Frontal cortex (tissue), 4 donors: ENCODE results near the gene DCLK1. TPM values are rescaled to one million over a fixed set of nuclear protein-coding genes. Genes with fewer than 3 reads are reported as not detected.

Experiments used
- DNase-seq, 2 donors: peaks; one replicate each; pipeline ENCODE4 v3.0.0; 2012; ENCODE audit warnings: low spot score in 2 of 2
- FAIRE-seq: peaks from 2 replicates; lab custom pipeline; 2012; peaks lifted over from hg19 to GRCh38; lab: Jason Lieb, UNC
- total RNA-seq: library from RNA; depleted of rRNA; stranded (reverse); fragments of >200 nt; gene quantifications from one replicate; pipeline ENCODE4 v1.2.3, GENCODE V29; 2014
- donor health status: control.
- donor health status: control.
- donor health status: control.

DCLK1 gene
- total RNA-seq = 263 TPM

DNA sequence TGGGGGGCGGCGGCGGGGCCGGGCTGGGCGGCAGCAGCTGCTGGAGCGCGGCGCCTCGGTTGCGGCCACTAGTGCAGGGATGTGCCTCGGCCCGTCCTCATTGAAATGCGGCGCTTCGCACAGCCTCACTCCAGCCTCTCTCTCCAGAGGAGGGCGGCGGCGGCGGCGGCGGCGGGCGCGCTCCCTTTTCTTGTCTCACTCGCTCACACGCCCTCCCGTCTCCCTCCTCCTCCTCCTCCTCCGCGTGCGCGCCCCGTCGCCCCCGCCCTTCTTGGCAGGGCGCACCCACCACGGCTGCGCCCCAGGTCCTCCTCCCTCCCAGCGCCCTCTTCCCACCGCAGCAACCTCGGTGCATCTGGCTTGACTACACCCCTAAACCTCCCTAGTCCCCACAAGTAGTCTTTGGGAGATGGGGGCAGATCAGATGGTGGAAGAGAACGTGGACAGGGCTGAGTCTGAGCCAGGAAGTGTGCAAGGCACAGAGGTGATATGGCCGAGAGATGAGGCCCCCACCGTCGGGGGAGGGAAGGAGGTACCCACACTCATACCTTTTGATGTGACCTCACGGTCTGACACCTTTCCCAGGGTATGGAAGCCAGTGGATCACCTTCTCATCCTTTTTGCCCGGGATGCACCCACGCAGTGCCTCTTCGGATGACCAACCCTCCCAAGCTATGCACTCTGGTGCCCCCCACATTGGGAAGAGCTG lies at the start of gene DCLK1:
TSS of gene DCLK1 (minus strand) at position 161 of the 709 bp plus-strand sequence.
- FAIRE-seq (no peak), DNase-seq (peak; percentile 30 to 31)

DNA sequence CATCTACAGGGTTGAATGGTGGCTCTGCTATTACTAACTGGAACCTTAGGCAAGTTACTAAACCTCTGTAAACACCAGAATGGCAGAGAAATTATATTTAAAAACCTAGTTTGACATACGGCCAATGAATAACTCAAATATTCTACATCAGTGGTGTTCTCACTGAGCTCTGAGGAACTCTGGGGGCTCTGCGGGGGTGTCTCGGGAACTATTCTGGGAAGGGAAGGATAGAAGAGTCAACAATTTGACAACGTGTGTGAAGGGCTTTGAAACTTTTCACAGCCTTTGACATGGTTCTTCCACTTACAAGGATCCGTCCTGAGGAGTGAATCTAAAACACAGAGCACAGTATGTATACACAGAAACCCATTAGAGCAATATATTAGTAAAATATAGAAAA lies 44.4 kb upstream of the DCLK1 start:
- DNase-seq (no peak), FAIRE-seq (no peak)

DNA sequence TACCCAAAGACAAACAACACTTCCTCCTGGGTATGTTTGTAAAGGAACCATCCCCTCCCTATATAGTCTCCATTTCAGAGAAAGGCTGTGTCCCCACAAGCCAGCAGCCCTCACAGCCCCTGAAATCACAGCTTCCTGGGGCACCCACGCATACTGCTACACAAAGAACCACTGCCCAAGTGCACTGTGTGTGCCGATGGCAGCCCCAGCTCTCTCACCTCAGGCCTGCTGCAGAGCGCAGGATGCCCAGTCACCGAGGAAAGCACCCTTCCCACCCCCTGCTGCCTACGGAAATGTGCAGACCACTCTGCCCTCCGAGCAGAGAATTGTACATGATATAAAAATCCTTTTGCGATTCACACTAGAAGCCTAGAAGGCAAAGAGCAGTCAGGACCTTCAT lies 43.7 kb upstream of the DCLK1 start:
- DNase-seq (no peak), FAIRE-seq (no peak)

DNA sequence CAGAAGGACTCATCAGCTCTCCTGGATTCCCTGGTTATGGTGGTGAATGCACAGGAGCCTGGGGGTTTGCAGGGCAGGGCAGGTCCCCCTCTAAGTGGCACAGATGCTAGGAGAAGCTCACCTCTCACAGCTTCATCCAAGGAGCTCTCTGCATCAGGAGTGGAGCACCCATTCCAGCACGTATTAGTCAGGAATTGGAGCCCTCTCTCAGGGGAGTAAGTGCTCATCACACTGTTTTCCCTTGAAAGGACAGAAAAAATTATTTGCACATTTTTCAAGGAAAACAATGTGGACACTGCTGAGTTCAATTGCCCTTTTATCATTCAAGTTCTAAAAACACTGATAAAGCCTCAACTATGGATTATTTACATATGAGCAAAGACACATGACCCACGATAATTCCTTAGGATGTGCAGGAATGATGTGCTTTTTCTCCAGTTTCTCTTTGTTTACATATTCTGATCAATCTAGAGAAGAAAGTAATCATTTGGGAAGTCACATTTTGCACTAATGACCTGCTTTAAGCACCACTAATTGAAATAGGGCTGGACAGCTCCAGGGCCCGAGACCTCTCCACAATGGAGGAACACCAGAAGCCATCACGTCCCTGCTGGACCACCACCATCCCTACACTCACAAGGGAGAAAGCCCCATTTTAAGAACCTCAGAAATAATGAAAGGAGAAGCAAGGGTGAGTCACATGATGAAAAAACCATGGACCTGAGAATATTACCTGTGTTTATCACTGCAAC lies 42.6 kb upstream of the DCLK1 start:
- FAIRE-seq = no peak
- no peak for DNase-seq

DNA sequence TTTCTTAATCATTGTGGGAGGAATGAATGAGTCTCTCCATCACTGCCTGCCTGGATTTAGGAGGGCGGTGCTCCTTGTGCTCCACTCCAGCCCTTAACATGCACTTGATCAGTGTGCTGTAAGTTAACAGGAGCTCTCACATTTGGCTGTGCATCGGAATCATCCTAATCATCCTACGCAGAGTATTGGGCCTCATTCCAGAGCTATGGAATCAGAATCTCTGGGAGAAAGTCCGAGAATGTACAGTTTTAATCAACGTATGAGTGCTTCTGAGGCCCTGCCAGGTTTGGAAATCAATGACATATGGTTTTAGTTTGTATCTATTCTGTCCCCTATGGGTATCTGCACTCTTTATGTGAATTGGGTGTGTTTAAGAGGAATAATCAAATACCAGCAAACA lies 34.9 kb upstream of the DCLK1 start:
- no peak for DNase-seq
- FAIRE-seq = no peak

DNA sequence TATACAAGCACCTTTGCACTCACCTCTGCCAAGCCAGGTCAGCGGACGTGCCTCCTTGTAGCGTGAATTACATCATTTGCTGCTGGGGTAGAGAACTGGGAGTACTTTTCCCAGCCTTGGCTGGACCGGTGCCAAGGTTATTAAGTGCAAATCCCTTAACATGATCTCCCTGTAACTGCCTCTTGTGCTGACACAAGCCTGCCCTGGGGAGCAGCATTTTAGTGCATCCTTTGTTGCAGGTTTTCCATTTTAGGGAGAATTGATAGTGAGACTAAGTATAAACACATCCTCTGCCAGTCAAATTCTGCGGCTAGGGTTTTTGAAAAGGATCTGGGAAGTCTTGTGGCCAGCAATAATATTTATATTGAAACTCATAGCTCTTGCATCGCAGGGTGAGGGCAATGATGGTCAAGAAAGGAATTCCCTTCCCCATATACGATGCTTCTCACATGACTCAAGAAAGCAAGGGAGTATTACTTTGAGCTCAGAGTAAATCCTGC lies 32.7 kb upstream of the DCLK1 start:
- DNase-seq (no peak), FAIRE-seq (no peak)

DNA sequence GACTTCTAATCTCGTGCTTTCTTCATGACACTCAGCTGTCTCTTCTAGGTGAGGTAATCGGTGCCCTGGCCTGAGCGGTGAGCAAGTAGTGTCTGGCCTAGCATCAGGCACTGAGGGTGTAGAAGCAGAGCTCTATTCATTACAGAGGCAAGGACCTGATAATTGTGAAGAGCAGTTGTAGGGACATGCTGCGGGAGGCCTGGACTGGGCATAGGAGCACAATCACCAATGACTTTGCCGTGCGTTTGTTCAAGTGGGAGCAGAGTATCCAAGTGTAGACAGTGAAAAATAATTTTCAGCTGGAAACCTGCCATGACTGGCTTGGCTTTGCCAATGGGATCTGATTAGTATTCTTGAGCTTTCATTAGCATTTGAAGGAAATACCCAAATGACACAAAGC lies 32.1 kb upstream of the DCLK1 start:
- FAIRE-seq (no peak), DNase-seq (no peak)

DNA sequence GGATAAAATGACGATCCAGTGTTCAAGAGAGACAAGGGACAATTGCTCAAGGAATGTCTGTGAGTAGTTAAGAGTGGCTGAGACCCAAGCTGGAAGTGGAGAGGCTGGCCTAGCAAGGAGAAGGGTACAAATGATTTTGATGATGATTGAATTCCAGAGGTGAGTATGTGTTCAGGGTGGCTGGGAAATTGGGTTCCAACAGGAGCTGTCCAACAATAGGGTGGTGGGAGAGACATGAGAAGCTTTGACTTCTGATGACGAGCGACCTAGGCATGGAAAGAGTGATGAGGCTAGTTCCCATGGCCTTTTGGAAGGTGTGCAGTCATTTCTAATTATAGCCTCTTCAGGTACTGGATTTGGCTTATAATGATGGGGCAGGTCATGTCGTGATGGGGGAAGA lies 29.1 kb upstream of the DCLK1 start:
- DNase-seq (no peak), FAIRE-seq (no peak)

DNA sequence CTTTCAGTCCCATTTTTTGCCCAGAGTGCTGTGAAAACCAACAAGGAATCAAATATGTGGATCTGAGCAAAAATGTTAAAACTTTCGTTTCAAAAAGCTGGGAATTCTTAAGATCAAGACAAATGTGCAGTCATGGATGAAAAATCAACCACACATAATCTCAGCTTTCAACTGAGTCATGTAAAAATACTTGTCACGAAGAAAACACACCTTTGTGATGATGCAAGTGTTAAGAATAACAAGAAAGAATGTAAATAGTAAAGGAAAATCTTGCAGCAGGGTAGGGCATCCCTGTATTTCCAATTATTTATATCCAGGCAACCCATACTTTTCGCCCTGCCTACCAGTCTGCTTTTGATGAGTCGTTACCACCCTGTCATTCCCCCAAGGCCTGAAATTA lies 27.4 kb upstream of the DCLK1 start:
- no peak for DNase-seq
- FAIRE-seq = no peak

DNA sequence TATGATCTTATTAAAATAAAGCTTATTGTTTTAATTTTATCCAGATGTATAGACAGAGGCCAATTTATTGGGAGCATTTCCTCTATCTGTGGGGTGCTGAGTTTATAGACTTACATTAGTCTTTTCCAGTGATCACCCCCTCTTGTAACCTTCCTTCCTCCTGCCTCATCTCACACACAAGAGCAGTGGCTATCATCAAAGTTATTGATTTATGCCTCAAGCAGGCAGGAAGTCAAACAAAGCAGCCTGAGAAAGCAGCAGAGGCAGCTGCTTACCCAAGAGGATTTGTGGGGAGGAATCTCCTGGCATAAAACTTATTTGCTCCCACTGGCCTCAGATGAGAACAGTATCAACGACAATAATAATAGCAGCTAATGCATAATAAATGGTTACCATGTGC lies 26.3 kb upstream of the DCLK1 start:
- no peak for DNase-seq
- no peak for FAIRE-seq

DNA sequence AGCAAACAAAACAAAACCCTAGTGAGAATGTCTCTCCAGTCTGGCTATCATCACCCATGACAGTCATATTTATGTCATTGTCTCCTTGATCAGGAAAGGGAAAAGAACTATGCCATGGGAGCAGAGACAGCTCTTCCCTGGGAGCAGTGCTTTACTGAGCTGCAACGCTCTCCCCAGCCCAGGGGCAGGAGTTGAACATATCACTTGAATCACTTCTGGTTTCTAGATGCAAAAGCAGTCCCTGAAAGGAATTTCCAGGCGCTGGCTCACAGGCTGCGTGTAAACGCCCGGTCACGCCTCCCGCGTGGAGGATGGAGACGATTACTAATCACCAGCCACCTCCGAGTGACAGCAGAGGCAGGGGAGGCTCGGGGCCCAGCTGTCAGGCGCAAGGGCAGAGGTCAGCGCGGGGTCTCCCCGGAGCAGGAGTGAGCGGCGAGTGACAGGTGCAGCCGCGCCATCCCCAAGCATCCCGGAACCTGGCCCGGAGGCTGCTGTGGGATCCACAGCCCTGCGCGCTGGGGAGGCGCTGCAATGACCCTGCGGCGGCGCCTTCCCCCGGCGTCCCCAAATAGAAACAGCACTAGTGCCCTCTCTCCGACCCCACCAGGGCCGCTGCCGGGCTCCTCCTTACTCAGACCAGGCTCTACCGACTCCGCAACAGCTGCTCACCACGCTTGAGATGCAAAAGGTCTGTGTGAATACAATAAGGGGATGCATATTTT lies 23.5 kb upstream of the DCLK1 start:
- FAIRE-seq = no peak
- DNase-seq = peak in 1 of 2 donors; percentile 41

DNA sequence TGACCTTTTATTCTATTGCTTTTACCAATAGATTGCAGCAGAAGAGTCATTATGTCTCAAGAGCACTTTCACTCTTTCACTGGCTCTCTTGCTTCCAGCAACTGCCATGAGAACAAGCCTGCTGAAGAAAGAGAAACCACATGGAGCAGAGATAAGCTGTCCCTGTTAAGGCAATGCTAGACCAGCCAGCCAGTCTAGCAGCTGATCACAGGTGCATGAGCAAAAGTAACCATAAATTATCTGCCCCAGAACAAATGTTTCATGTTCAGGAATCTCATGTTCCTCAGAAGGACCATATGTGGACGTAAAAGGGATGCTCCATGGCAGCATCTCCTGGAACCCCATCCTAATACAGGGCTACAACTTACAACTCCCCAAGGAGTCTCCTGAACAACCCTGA lies 20.4 kb upstream of the DCLK1 start:
- DNase-seq = no peak

DNA sequence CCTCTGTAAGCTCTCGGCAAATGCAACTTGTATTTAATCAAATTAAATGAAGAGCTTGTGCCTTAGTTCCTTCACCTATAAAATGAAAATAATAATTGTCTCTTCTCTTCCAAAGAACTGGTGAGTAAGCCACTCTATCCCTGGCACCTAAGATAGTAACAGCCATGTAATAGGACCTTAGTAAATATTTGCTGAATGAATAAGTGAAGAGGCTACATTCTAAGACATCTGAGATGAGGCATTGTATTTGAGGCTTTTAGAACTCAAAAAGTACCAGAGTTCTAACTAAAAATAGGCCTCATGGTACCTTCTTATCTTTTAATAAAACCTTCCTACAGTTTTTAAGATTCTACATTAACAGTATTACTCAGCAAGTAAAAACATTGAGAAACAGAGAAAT lies 17.3 kb upstream of the DCLK1 start:
- no peak for DNase-seq
- no peak for FAIRE-seq

More for the DNA sequence above, 20.4 kb upstream of the DCLK1 start:
- FAIRE-seq = no peak

DNA sequence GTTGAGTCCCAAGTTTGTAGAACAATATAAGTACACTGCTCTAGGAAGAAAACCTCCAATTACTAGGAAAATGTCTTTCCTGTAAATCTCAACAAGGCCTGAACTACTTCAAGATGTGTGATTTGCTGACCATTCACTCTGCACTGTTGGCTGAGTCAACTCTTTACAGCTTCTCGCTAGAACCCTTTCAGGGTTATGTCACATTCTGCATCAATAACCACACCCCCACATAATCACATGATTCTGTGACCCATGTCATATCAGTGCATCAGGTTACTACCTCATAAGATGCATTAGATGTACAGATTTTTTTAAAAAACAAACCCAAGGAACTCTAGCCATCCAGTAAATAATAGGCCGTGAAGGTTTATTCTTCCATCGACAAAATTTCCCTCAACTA lies 16.1 kb upstream of the DCLK1 start:
- FAIRE-seq = no peak
- no peak for DNase-seq

DNA sequence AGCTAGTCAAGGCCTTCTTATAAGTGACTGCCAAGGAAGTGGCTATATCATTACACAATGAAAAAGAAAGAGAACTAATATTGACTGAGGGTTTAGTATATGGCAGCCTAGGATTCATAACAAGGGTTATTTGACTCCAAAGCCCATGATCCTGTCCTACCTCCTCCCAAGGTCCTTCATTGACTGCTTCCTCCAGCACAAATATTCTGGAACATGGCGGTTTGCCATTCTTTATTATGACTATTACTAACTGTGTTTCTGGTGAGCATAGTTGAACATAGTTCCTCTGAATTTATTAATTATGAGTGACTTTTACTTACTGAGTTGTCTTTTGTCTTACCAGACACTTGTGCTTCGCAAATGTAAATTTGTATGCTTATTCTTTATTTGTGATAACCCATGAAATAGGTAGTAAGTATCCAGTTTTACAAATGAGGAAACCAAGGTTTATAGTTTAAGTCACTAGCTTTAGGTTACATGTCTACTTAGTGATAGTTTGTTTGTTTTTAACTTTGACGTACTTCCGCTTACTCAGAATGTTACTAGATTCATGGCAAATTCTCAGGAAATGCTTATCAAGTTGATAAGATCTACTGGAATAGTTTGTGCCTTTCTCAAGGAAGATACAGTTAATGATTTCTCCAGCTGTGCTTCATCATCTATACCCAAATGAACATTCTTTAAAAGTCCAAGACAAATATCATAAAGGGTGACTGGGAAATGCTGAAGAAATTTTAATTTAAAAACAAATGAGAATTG lies 15.5 kb upstream of the DCLK1 start:
- FAIRE-seq = no peak
- DNase-seq = no peak

DNA sequence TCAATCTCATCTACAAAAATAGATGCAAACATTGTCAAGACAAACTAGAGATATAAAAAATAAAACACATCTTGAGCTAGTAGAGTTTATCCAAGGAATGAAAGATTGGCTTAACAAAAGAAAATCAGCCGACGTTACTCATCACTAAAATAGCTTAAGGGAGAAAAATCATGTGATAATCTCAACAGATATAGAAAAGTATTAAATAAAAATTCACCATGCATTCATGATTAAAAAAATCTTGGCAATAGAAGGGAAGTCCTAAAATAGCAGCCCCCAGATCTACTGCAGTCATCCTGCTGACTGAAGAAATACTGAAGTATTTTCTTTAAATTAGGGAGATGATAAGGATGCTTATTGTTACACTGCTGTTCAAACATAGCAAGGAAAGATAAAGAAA lies 12.6 kb upstream of the DCLK1 start:
- no peak for FAIRE-seq
- DNase-seq = no peak

DNA sequence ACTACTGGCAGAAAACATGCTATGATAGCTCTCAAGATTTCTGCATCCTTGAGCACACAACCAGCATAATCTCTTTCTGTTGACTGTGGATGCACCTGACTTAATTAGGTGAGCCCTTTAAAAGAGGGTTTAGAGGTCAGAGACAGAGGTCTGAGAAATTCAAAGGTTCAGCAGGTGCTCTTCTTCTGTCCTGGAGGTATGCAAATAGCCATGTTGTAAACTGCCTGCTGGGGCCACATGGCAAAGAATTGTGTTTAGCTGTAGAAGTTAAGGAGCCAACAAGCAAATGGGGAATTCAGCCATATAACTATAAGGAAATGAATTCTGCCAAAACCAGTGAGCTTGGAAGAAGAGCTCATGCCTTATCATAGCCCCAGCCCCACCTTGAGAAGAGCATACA lies 11.6 kb upstream of the DCLK1 start:
- DNase-seq (no peak), FAIRE-seq (no peak)

DNA sequence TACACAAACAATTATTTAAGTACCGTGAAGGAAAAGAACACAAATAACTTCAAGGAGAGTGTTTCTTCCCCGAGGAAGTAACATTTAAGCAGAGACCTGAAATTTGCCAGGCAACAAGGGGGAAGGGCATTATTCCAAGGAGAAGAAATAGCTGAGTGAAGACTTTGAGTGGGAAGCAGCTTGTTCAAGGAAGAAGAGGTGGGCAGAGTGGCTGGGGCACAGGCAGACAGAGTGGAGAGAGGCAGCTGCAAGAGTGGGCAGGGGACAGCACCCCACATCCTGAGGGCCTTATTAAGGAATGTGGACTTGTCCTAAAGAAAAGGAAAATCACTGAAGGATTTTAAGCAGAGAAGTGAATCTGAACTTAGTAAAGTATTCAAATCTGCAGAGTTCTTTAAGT lies 4.7 kb upstream of the DCLK1 start:
- DNase-seq (no peak), FAIRE-seq (no peak)

DNA sequence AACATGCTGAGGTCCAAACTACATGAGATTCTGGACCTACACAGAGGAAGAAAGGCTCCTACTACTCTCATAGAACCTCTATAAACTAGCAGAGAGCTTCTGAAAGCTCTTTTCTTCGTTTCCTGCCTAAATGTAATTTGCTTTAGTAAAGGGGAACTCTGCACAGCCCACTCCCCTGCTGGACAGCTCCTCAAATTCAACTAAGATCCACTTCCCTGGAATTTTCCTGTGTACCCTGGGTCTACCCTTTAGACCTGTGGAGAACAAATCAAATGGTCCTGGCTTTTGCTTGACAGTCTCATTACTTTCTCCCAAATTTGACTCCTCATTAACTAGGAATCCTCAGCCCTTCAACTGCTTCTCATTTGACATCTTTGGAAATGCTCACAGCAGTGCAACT lies 3.5 kb upstream of the DCLK1 start:
- no peak for DNase-seq
- no peak for FAIRE-seq

DNA sequence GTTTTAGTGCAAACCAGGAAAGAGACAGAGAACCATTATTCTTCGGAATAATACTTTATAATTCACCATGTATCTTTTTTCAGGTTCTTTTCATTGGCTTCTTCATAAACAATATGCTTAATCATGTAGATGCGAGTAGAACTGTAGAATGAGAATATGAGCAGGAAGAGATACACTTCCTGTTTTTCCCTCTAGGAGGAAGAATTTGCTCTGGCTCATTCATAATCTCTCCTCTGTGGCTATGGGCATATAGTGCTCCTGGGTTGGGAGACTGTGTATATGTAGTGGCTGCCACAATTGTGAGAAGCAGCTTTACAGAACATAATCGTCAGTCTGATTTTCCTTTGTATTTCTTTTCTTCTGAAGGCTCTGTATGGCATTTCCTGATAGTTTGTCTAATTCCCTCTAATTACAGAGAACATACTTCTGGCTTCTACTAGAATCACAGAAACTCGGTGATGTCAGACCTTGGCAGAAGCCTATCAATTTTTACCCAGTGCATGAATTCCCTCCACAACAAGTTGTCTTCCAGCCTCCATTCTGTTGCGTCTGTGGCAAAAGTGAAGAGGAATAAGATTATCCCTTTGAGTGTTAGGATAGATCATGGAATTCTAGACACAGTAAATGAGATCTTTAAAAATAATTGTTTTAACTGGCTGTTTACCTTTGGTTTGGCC lies 2.9 kb upstream of the DCLK1 start:
- FAIRE-seq (no peak), DNase-seq (no peak)
